Ovary (tissue), 3 donors: ENCODE results near the gene ELOVL2.

ENCODE experiments used
- POLR2A ChIP-seq: fragments of 450-650 bp; IDR thresholded peaks from one replicate; pipeline ENCODE4 v1.6.1; 2017; ENCODE audit warnings: antibody characterized with exemption, mild to moderate bottlenecking, moderate library complexity
- TF ChIP-seq, protein P1 (sequence below), 3 donors: fragments of 450-650 bp in 2 of 3; fragments of 200-600 bp in 1 of 3; IDR thresholded peaks; one replicate each; pipeline versions ENCODE4 v1.5.1 to v1.8.0; 2016 to 2022; ENCODE audit warnings: antibody characterized with exemption in 3 of 3, mild to moderate bottlenecking in 1 of 3
- donor health status: DM: no; HTN: no; CAD: no.

DNA sequence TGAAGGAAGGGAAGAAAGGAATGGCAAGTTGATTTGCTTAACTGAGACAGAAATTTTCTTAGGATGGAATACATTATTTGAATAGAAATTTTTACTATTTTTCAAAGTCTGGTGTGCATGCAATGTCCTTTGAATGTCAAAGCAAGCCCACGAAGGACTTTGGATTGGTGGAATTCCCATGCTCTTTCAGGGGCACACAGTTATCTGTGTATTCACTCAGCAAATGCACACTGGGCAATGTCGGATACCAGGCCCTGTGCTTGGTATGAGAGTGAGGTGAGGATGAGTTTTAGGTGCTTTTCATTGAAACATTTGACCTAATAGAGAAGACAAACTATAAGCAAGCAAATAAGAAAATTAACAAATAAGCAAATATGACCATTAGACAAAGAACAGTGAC is 83.9 kb downstream of the ELOVL2 start:
- TF ChIP-seq, protein P1, sequence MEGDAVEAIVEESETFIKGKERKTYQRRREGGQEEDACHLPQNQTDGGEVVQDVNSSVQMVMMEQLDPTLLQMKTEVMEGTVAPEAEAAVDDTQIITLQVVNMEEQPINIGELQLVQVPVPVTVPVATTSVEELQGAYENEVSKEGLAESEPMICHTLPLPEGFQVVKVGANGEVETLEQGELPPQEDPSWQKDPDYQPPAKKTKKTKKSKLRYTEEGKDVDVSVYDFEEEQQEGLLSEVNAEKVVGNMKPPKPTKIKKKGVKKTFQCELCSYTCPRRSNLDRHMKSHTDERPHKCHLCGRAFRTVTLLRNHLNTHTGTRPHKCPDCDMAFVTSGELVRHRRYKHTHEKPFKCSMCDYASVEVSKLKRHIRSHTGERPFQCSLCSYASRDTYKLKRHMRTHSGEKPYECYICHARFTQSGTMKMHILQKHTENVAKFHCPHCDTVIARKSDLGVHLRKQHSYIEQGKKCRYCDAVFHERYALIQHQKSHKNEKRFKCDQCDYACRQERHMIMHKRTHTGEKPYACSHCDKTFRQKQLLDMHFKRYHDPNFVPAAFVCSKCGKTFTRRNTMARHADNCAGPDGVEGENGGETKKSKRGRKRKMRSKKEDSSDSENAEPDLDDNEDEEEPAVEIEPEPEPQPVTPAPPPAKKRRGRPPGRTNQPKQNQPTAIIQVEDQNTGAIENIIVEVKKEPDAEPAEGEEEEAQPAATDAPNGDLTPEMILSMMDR (IDR thresholded peaks at IDR 0.05) = no peak
- TF ChIP-seq POLR2A = no peak
